ENCODE measurements around the gene SNX30. TPM values are rescaled to one million over a fixed set of nuclear protein-coding genes. Genes with fewer than 3 reads are reported as not detected.

SNX30 gene
- total RNA-seq, 1 donor from 2014 or later = 18.2 TPM

- H3K4me1 Mint-ChIP-seq (ENCODE audit: unreplicated experiment) = peaks cover 21% of the 10 kb centered on the region
- no peak overlapping the region for H3K27ac Mint-ChIP-seq (ENCODE audit: unreplicated experiment)
Observed at GRCh38 chr9:112887381-112887780, 136.8 kb downstream of the SNX30 start.

DNA sequence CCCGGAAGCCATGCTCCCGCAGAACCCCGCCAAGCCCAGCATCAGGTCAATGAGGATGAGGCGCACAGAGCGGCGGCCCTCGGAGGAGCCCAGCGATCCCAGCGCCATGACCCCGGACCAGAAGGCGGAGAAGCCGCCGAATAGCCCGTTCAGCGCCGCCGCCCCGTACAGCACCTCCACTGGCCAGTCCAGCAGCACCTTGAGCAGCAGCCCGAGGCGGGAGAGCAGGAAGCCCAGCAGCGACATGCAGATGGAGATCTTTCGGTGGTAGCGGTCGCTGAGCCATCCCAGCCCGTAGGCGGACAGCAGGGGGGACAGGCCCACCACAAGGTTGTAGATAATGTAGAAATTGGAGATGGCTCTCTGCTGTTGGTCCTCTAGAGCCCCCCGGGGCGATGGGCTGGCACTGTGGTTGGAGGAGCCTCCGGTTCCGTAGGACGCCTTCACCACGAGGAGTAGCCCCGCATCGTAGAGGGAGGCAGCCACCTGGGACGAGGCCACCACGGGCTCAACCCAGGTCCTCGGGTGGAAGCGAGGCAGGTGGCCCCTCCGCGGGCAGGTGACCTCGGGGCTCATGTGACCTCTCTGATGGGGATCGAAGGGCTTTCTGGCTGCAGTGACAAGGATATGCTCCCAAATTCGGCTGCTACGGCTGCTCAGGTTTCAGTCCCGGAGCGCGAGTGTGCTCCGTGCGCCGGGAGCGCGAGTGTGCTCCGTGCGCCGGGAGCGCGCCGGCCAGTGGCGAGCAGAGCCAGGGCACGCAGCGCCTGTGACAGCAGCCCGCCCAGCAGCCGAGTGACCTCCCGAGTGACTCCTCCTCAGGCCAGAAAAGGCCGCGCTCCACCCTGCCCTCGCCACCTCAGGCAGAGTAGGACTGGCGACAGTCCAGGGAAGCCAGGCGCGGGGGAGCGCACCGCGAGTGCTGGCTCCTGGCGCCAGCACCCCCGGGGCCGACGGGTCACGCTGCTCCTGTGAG, 139.8 kb downstream of the SNX30 start, which contains the start of gene SLC46A2:
Gene SLC46A2, minus strand, starts transcription at position 771 of the 976 bp plus-strand sequence. Its CDS starts 195 bp downstream, at position 576.
- Mint-ChIP-seq H3K27ac (ENCODE audit: unreplicated experiment) (no peak within 1 kb of the TSS), H3K27me3 (ENCODE audit: unreplicated experiment) (peaks cover 17% of the 10 kb centered on the region), H3K4me3 (ENCODE audit: unreplicated experiment) (peak within 1 kb of the TSS; percentile 53), H3K9me3 (ENCODE audit: unreplicated experiment) (no peaks in the 10 kb centered on the region), H3K4me1 (ENCODE audit: unreplicated experiment) (peaks cover 8% of the 10 kb centered on the region), H3K36me3 (ENCODE audit: unreplicated experiment) (no peaks in the 10 kb centered on the region)
- no peak for DNase-seq (ENCODE audit: extremely low spot score, unreplicated experiment)
- no peak for TF ChIP-seq CTCF (IDR thresholded peaks at IDR 0.05)

More at GRCh38 chr9:112887381-112887780, 136.8 kb downstream of the SNX30 start:
- no peak overlapping the region for H3K4me3 Mint-ChIP-seq (ENCODE audit: unreplicated experiment)
- H3K9me3 Mint-ChIP-seq (ENCODE audit: unreplicated experiment) = no peaks in the 10 kb centered on the region
- peaks cover 12% of the 10 kb centered on the region for H3K27me3 Mint-ChIP-seq (ENCODE audit: unreplicated experiment)
- no peaks in the 10 kb centered on the region for H3K36me3 Mint-ChIP-seq (ENCODE audit: unreplicated experiment)
- no peak for TF ChIP-seq CTCF (IDR thresholded peaks at IDR 0.05)
- no peak for DNase-seq (ENCODE audit: extremely low spot score, unreplicated experiment)

- Mint-ChIP-seq H3K36me3 (ENCODE audit: unreplicated experiment) (no peaks in the 10 kb centered on the region), H3K27ac (ENCODE audit: unreplicated experiment) (no peak overlapping the region), H3K27me3 (ENCODE audit: unreplicated experiment) (peaks cover 18% of the 10 kb centered on the region), H3K9me3 (ENCODE audit: unreplicated experiment) (no peaks in the 10 kb centered on the region), H3K4me3 (ENCODE audit: unreplicated experiment) (no peak overlapping the region), H3K4me1 (ENCODE audit: unreplicated experiment) (peaks cover 8% of the 10 kb centered on the region)
- TF ChIP-seq CTCF (IDR thresholded peaks at IDR 0.05) = no peak
- DNase-seq (ENCODE audit: extremely low spot score, unreplicated experiment) = no peak
Observed at GRCh38 chr9:112891521-112891920, 141.0 kb downstream of the SNX30 start.

DNA sequence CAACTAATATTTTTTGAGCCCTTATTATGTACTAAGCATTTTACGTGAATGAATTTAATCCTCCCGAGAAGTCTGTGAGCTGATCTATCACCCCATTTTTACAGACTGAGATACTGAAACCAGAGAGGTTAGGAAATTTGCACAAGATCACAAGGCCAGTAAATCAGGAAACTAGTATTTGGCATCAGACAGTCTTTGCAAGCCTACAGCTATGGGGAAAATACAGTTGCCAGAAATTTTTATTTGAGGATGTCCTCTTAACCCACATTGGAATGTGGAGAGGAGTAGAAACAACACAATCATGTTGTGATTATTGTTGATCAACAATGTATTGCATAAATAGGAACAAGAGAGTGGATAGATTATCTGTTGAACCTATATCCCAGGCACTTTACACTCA, 142.4 kb downstream of the SNX30 start:
- Mint-ChIP-seq H3K27ac (ENCODE audit: unreplicated experiment) (no peak overlapping the region), H3K9me3 (ENCODE audit: unreplicated experiment) (no peaks in the 10 kb centered on the region), H3K4me3 (ENCODE audit: unreplicated experiment) (no peak overlapping the region), H3K27me3 (ENCODE audit: unreplicated experiment) (peaks cover 30% of the 10 kb centered on the region), H3K36me3 (ENCODE audit: unreplicated experiment) (no peaks in the 10 kb centered on the region), H3K4me1 (ENCODE audit: unreplicated experiment) (peaks cover 8% of the 10 kb centered on the region)
- DNase-seq (ENCODE audit: extremely low spot score, unreplicated experiment) = no peak
- no peak for TF ChIP-seq CTCF (IDR thresholded peaks at IDR 0.05)

- Mint-ChIP-seq H3K27ac (ENCODE audit: unreplicated experiment) (no peak overlapping the region), H3K4me1 (ENCODE audit: unreplicated experiment) (peaks cover 8% of the 10 kb centered on the region), H3K9me3 (ENCODE audit: unreplicated experiment) (no peaks in the 10 kb centered on the region), H3K4me3 (ENCODE audit: unreplicated experiment) (no peak overlapping the region), H3K36me3 (ENCODE audit: unreplicated experiment) (no peaks in the 10 kb centered on the region), H3K27me3 (ENCODE audit: unreplicated experiment) (peaks cover 40% of the 10 kb centered on the region)
- no peak for DNase-seq (ENCODE audit: extremely low spot score, unreplicated experiment)
- no peak for TF ChIP-seq CTCF (IDR thresholded peaks at IDR 0.05)
Observed at GRCh38 chr9:112894041-112894440, 143.5 kb downstream of the SNX30 start.
